ENCODE results near the gene CMYA5. TPM values are rescaled to one million over a fixed set of nuclear protein-coding genes. Genes with fewer than 3 reads are reported as not detected.

CMYA5 gene
- total RNA-seq, 1 donor from 2014 or later, result 2.0 TPM

DNA sequence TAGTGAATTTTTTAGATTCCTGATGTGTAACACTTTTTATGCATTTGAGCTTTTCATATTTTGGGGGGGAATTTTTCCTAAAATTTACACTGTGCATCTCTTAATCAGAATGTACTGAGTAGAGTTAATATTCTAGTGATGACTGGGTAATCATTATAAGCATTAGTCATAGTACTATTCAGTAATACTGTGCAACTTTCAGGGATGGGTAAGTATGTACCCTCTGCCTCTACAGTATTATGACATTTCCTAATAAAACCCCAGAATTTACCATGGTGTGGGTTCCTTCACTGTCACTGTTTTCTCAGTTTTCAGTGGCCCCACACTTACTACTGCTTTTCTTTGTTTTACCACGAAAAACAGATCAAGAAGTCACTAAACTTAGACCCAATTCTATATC is 2.8 kb upstream of the CMYA5 start:
- Histone ChIP-seq H3K36me3 (peaks cover 30% of the 10 kb centered on the region), H3K4me3 (no peak overlapping the region), H3K4me1 (peaks cover 6% of the 10 kb centered on the region), H3K9me3 (no peaks in the 10 kb centered on the region), H3K27ac (no peak overlapping the region), H3K27me3 (ENCODE audit: low read depth) (no peaks in the 10 kb centered on the region)
- ATAC-seq, result no peak
- no peak for DNase-seq
- intact Hi-C loops (cut with DNase I), result no loop called here
- no peak for TF ChIP-seq CTCF (IDR thresholded peaks at IDR 0.05)

DNA sequence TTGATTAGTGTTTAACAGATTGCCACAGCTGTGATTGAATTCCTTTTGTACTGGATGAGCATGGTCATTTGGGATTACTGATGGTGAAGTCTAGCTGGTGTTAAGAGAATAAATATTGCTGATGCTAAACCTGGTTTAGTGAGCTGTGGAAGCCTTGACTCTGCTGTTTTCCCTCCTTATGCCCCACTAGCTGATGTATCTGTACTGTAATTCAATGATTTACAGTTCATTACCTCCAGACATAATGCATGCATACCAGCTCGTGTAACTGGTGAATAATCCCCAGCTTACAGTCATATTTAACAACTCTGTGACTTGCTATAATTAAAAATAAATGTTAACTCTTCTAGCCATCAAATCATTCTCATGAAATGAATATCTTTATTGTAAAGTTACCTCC is 1.7 kb upstream of the CMYA5 start:
- no peak for TF ChIP-seq CTCF (IDR thresholded peaks at IDR 0.05)
- Histone ChIP-seq H3K4me3 (no peak overlapping the region), H3K27me3 (ENCODE audit: low read depth) (no peaks in the 10 kb centered on the region), H3K4me1 (peaks cover 6% of the 10 kb centered on the region), H3K9me3 (no peaks in the 10 kb centered on the region), H3K27ac (no peak overlapping the region), H3K36me3 (peaks cover 19% of the 10 kb centered on the region)
- DNase-seq (no peak), ATAC-seq (no peak)
- intact Hi-C loops (cut with DNase I), result no loop called here

GRCh38 chr5:79691007-79691406 is 1.4 kb downstream of the CMYA5 start:
- no peak overlapping the region for H3K27ac ChIP-seq

GRCh38 chr5:79692596-79692995 is 3.0 kb downstream of the CMYA5 start:
- intact Hi-C loops (cut with DNase I), result no loop called here
- ATAC-seq (no peak), DNase-seq (no peak)
- Histone ChIP-seq H3K27ac (no peak overlapping the region), H3K9me3 (no peaks in the 10 kb centered on the region), H3K4me3 (no peak overlapping the region), H3K36me3 (no peaks in the 10 kb centered on the region), H3K4me1 (peaks cover 6% of the 10 kb centered on the region), H3K27me3 (ENCODE audit: low read depth) (no peaks in the 10 kb centered on the region)
- no peak for TF ChIP-seq CTCF (IDR thresholded peaks at IDR 0.05)

More at GRCh38 chr5:79691007-79691406, 1.4 kb downstream of the CMYA5 start:
- TF ChIP-seq CTCF (IDR thresholded peaks at IDR 0.05), result no peak
- DNase-seq (no peak), ATAC-seq (peak; percentile 22 to 45)
- no peaks in the 10 kb centered on the region for H3K36me3 ChIP-seq
- no peak overlapping the region for H3K4me3 ChIP-seq
- H3K9me3 ChIP-seq, result no peaks in the 10 kb centered on the region
- H3K27me3 ChIP-seq (ENCODE audit: low read depth), result no peaks in the 10 kb centered on the region
- H3K4me1 ChIP-seq, result peaks cover 6% of the 10 kb centered on the region
- intact Hi-C loops (cut with DNase I), result no loop called here

DNA sequence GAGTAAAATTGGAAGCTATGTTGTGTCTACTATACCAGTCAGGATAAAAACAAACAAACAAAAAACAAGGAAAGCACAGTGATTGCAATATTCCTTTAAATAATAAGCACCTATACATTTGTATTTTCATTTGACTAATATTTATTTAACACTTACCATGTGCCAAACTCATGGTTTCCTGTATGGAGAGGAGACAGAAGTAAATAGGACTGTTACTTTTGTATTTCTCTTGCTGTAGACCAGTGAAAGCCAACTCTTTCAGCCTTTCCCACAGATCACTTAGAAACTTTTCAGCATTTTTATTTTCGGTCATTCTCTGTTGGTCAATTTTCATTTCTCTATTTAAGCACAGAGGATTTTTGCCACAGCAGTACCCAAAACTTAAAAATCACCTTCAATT is 4.5 kb downstream of the CMYA5 start:
- Histone ChIP-seq H3K27me3 (ENCODE audit: low read depth) (no peaks in the 10 kb centered on the region), H3K4me1 (peaks cover 2% of the 10 kb centered on the region), H3K9me3 (no peaks in the 10 kb centered on the region), H3K27ac (no peak overlapping the region), H3K36me3 (no peaks in the 10 kb centered on the region), H3K4me3 (no peak overlapping the region)
- TF ChIP-seq CTCF (IDR thresholded peaks at IDR 0.05), result no peak
- no peak for ATAC-seq
- DNase-seq, result no peak
- intact Hi-C loops (cut with DNase I), result no loop called here

DNA sequence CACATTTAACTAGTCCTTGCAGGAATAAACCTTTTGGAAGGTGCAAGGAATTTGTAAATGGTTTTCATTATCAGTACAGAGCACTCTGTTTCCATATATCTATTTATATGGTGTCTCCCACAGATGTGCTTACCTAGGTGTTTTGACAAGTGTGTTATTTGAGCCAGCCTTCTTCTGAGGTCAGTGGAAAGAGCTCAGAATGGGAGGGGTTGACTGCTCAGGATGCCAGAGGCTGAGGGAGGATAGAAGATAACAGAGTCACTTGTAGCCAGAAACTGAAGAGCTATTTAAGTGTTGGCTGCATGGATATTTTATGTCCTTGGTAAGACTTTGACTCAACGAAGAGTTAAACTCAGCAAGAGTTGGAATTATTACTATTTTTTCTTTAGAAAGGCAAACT is 5.0 kb downstream of the CMYA5 start:
- Histone ChIP-seq H3K27ac (no peak overlapping the region), H3K27me3 (ENCODE audit: low read depth) (no peaks in the 10 kb centered on the region), H3K9me3 (no peaks in the 10 kb centered on the region), H3K4me3 (no peak overlapping the region), H3K36me3 (no peaks in the 10 kb centered on the region), H3K4me1 (no peaks in the 10 kb centered on the region)
- no peak for TF ChIP-seq CTCF (IDR thresholded peaks at IDR 0.05)
- intact Hi-C loops (cut with DNase I), result no loop called here
- DNase-seq (no peak), ATAC-seq (peak in 1 of 2 donors; percentile 24)
